ENCODE measurements around the gene GNG7.

- TF ChIP-seq EZH2 (IDR thresholded peaks at IDR 0.05; ENCODE audit: insufficient read depth, poor library complexity, severe bottlenecking) (no peak), EZH2phosphoT487 (IDR thresholded peaks at IDR 0.05; ENCODE audit: insufficient read depth, low read depth) (no peak)
Measured at GRCh38 chr19:2633693-2634075, 68.8 kb downstream of the GNG7 start.
